Fibroblast of lung (primary cell): ENCODE data around the gene CNTF.

Source experiments
- CTCF ChIP-seq, 2 donors: IDR thresholded peaks in 1 of 2; conservative IDR thresholded peaks in 1 of 2; 1 replicate in 1 of 2; 2 replicates in 1 of 2; pipeline ENCODE4 v1.5.1; 2011 to 2012; ENCODE audit warnings: low read length in 2 of 2, control low read depth in 1 of 2, inconsistent platforms in 1 of 2, low read depth in 1 of 2, mild to moderate bottlenecking in 1 of 2
- EZH2 ChIP-seq: IDR thresholded peaks from 2 replicates; pipeline ENCODE4 v1.5.1; 2012; ENCODE audit warnings: low read length, control low read depth, mild to moderate bottlenecking; ENCODE audit errors: missing control alignments

GRCh38 chr11:58617976-58618557 lies 4.4 kb upstream of the CNTF start:
- peak in 1 of 2 donors; percentile 14 for TF ChIP-seq CTCF (conservative IDR thresholded peaks at IDR 0.05 in 1 of 2, IDR thresholded peaks at IDR 0.05 in 1 of 2; ENCODE audit: low read depth in 1 of 2, low read length in 2 of 2)
- TF ChIP-seq EZH2 = no peak
